Esophagus squamous epithelium (tissue), 4 donors: ENCODE data around the gene NME3.

Source experiments
- POLR2A ChIP-seq, 4 donors: fragments of 450-650 bp; IDR thresholded peaks; one replicate each; pipeline ENCODE4 v1.6.1; 2017; ENCODE audit warnings: antibody characterized with exemption in 4 of 4, mild to moderate bottlenecking in 4 of 4, moderate library complexity in 3 of 4
- TF ChIP-seq, protein P1 (sequence below), 6 experiments: fragments of 450-650 bp in 4 of 6; fragments of 200-600 bp in 2 of 6; sonication (generic) in 2 of 6; IDR thresholded peaks; one replicate each; pipeline ENCODE4 v1.5.1; 2016 to 2019; ENCODE audit warnings: antibody characterized with exemption in 6 of 6, mild to moderate bottlenecking in 4 of 6, moderate library complexity in 4 of 6

DNA sequence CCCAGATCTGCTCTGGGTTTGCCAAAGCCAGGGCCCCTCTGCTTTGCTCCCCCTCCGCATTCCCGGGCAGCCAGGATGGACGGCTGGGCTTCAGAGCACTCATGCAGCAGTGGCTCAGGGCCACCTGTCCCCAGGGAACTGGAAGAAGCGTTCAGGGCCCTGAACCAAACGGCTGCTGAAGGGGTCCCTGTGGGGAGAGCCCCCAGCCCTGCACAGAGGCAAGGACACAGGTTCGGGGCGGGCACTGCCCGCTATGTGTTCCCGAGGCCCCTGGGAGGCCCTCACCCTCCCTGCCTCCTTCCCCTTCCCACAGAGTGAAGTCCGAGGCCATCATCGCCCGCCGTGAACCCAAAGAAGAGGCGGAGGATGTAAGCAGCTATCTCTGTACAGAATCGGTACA, 10.4 kb downstream of the NME3 start:
- TF ChIP-seq, protein P1, sequence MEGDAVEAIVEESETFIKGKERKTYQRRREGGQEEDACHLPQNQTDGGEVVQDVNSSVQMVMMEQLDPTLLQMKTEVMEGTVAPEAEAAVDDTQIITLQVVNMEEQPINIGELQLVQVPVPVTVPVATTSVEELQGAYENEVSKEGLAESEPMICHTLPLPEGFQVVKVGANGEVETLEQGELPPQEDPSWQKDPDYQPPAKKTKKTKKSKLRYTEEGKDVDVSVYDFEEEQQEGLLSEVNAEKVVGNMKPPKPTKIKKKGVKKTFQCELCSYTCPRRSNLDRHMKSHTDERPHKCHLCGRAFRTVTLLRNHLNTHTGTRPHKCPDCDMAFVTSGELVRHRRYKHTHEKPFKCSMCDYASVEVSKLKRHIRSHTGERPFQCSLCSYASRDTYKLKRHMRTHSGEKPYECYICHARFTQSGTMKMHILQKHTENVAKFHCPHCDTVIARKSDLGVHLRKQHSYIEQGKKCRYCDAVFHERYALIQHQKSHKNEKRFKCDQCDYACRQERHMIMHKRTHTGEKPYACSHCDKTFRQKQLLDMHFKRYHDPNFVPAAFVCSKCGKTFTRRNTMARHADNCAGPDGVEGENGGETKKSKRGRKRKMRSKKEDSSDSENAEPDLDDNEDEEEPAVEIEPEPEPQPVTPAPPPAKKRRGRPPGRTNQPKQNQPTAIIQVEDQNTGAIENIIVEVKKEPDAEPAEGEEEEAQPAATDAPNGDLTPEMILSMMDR (IDR thresholded peaks at IDR 0.05) = no peak
- TF ChIP-seq POLR2A (IDR thresholded peaks at IDR 0.05) = no peak
